DOHH2 (cell line): ENCODE results near the gene TSSK6.

ENCODE experiments used
- H3F3A ChIP-seq: fragments of 200-600 bp; sonication (generic), shearing (Covaris generic); 2 replicates; pipeline ENCODE4 v1.6.0; 2016; ENCODE audit warnings: antibody characterized with exemption, mild to moderate bottlenecking; ENCODE audit not compliant: control insufficient read depth, insufficient read depth
- H3K27ac ChIP-seq: fragments of 200-600 bp; sonication (generic); 2 replicates; pipeline ENCODE4 v1.5.1; 2014; ENCODE audit warnings: low read depth, mild to moderate bottlenecking, low read length, moderate library complexity
- H3K27me3 ChIP-seq: fragments of 200-600 bp; sonication (generic); 2 replicates; pipeline ENCODE4 v1.6.1; 2014; ENCODE audit warnings: mild to moderate bottlenecking, low read length, mixed read lengths; ENCODE audit not compliant: control insufficient read depth
- H3K36me3 ChIP-seq: fragments of 200-600 bp; sonication (generic); 2 replicates; pipeline ENCODE4 v1.6.1; 2014; ENCODE audit warnings: mild to moderate bottlenecking, low read length, moderate library complexity, mixed read lengths; ENCODE audit not compliant: control insufficient read depth
- H3K4me1 ChIP-seq: fragments of 200-600 bp; sonication (generic); 2 replicates; pipeline ENCODE4 v1.6.1; 2014; ENCODE audit warnings: mild to moderate bottlenecking, low read length, mixed read lengths; ENCODE audit not compliant: control insufficient read depth
- H3K4me2 ChIP-seq: fragments of 200-600 bp; sonication (generic); 2 replicates; pipeline ENCODE4 v1.6.0; 2014; ENCODE audit warnings: mild to moderate bottlenecking, low read length, moderate library complexity
- H3K4me3 ChIP-seq: fragments of 200-600 bp; sonication (generic); 2 replicates; pipeline ENCODE4 v1.5.1; 2014; ENCODE audit warnings: mild to moderate bottlenecking, low read length, mixed read lengths
- H3K79me2 ChIP-seq: fragments of 200-600 bp; sonication (generic); 2 replicates; pipeline ENCODE4 v1.6.1; 2014; ENCODE audit warnings: mild to moderate bottlenecking, low read length, mixed read lengths; ENCODE audit not compliant: control insufficient read depth
- H3K9me2 ChIP-seq: fragments of 200-600 bp; sonication (generic); replicated peaks from 2 replicates; pipeline ENCODE4 v1.6.1; 2014; ENCODE audit warnings: mild to moderate bottlenecking, low read length, mixed read lengths; ENCODE audit not compliant: control insufficient read depth
- H3K9me3 ChIP-seq: fragments of 200-600 bp; sonication (generic); 2 replicates; pipeline ENCODE4 v1.6.1; 2014; ENCODE audit warnings: antibody characterized with exemption, low read length, mixed read lengths; ENCODE audit not compliant: control insufficient read depth, insufficient read depth
- H4K20me1 ChIP-seq: fragments of 200-600 bp; sonication (generic); 2 replicates; pipeline ENCODE4 v1.6.0; 2014; ENCODE audit warnings: low read depth, mild to moderate bottlenecking, antibody characterized with exemption, low read length, moderate library complexity; ENCODE audit not compliant: control insufficient read depth, insufficient read depth
- CTCF ChIP-seq: fragments of 200-600 bp; sonication (generic); IDR thresholded peaks from one replicate; pipeline ENCODE4 v1.5.1; 2014; ENCODE audit warnings: antibody characterized with exemption, mild to moderate bottlenecking, low read depth, low read length; ENCODE audit not compliant: poor library complexity, severe bottlenecking
- EZH2phosphoT487 ChIP-seq: fragments of 200-600 bp; sonication (generic); IDR thresholded peaks from 2 replicates; pipeline ENCODE4 v1.6.1; 2017; ENCODE audit warnings: borderline replicate concordance, mild to moderate bottlenecking, antibody characterized with exemption, low read length, moderate library complexity, mixed read lengths

TSSK6 gene

DNA sequence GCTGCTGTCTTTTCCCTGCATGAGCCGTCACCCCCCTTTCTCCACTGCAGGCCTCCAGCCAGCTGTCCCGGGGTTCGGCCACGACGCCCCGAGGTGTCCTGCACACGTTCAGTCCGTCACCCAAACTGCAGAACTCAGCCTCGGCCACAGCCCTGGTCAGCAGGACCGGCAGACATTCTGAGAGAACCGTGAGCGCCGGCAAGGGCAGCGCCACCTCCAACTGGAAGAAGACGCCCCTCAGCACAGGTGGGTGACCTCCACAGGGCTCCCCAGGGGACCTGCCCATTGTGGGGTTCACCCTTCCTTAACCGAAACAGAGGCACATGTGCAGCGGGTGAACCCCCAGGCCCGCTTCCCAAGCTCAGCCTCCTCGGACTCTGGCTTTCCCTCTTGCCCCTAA is 13.1 kb downstream of the TSSK6 start:
- H3K36me3 ChIP-seq: peaks cover 98% of the 10 kb centered on the region
- H3K4me2 ChIP-seq: no peak overlapping the region
- no peaks in the 10 kb centered on the region for H3F3A ChIP-seq
- no peaks in the 10 kb centered on the region; the same call in 1 of the 2 replicates for H3K79me2 ChIP-seq
- H3K4me1 ChIP-seq: no peaks in the 10 kb centered on the region
- no peak overlapping the region for H3K27ac ChIP-seq
- H4K20me1 ChIP-seq: no peaks in the 10 kb centered on the region
- H3K9me3 ChIP-seq: no peaks in the 10 kb centered on the region
- TF ChIP-seq EZH2phosphoT487 (no peak), CTCF (no peak)
- H3K27me3 ChIP-seq: no peaks in the 10 kb centered on the region
- no peak overlapping the region for H3K4me3 ChIP-seq
- H3K9me2 ChIP-seq: no peaks in the 10 kb centered on the region

DNA sequence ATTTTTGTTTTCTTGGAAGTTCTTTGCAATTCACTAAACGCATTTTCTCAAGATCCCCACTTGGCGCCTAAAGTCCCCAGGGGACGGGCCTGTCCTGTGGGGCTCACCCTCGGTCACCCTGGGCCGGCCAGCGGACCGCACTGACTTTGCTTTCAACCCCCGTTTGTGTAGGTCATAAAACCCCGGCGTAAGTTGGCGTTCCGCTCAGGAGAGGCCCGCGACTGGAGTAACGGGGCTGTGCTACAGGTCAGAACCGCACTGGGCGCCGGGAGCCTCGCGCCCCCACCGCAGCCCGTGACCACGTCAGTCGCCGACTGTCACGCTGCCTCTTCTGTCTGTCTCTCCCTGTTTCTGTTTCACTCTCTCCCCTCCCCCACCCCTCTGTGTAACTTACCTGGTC is 13.6 kb downstream of the TSSK6 start:
- no peaks in the 10 kb centered on the region for H3F3A ChIP-seq
- H4K20me1 ChIP-seq: no peaks in the 10 kb centered on the region
- H3K9me2 ChIP-seq: no peaks in the 10 kb centered on the region
- no peaks in the 10 kb centered on the region; the same call in 1 of the 2 replicates for H3K79me2 ChIP-seq
- peaks cover 100% of the 10 kb centered on the region for H3K36me3 ChIP-seq
- no peak for TF ChIP-seq EZH2phosphoT487
- TF ChIP-seq CTCF: no peak
- no peak overlapping the region for H3K4me3 ChIP-seq
- no peak overlapping the region for H3K27ac ChIP-seq
- no peaks in the 10 kb centered on the region for H3K4me1 ChIP-seq
- H3K4me2 ChIP-seq: no peak overlapping the region
- no peaks in the 10 kb centered on the region for H3K9me3 ChIP-seq
- H3K27me3 ChIP-seq: no peaks in the 10 kb centered on the region

GRCh38 chr19:19500975-19501644 is 14.2 kb downstream of the TSSK6 start:
- no peak overlapping the region for H3K27ac ChIP-seq
- H3K4me3 ChIP-seq: no peak overlapping the region
- no peak overlapping the region for H3K4me2 ChIP-seq
- peaks cover 100% of the 10 kb centered on the region for H3K36me3 ChIP-seq
- no peaks in the 10 kb centered on the region for H3K27me3 ChIP-seq
- H3K79me2 ChIP-seq: peaks cover 6% of the 10 kb centered on the region; the same call in 1 of the 2 replicates
- H3K4me1 ChIP-seq: no peaks in the 10 kb centered on the region
- no peaks in the 10 kb centered on the region for H4K20me1 ChIP-seq
- H3K9me2 ChIP-seq: no peaks in the 10 kb centered on the region
- TF ChIP-seq EZH2phosphoT487 (no peak), CTCF (no peak)
- H3K9me3 ChIP-seq: no peaks in the 10 kb centered on the region
- H3F3A ChIP-seq: no peaks in the 10 kb centered on the region
